Posterior cingulate gyrus (tissue), 11 donors: Measurements from ENCODE around the gene ZBTB44.
"Not testable (repeated sequence)": the region's sequence is repeated elsewhere in the genome, so short reads cannot be mapped to it uniquely, and the experiment has no call there.

Experiments used
- DNase-seq, 10 donors: peaks; one replicate each; pipeline versions ENCODE4 v3.0.0 to v3.0.0-alpha.2; 2020 to 2021; ENCODE audit warnings: mixed read lengths in 3 of 10
- intact Hi-C: fragments of 100-400 bp; cut with DNase I; formaldehyde crosslinking; loops from one replicate; pipeline ENCODE4 v1.15.1; 2023

Gene ZBTB44

DNA sequence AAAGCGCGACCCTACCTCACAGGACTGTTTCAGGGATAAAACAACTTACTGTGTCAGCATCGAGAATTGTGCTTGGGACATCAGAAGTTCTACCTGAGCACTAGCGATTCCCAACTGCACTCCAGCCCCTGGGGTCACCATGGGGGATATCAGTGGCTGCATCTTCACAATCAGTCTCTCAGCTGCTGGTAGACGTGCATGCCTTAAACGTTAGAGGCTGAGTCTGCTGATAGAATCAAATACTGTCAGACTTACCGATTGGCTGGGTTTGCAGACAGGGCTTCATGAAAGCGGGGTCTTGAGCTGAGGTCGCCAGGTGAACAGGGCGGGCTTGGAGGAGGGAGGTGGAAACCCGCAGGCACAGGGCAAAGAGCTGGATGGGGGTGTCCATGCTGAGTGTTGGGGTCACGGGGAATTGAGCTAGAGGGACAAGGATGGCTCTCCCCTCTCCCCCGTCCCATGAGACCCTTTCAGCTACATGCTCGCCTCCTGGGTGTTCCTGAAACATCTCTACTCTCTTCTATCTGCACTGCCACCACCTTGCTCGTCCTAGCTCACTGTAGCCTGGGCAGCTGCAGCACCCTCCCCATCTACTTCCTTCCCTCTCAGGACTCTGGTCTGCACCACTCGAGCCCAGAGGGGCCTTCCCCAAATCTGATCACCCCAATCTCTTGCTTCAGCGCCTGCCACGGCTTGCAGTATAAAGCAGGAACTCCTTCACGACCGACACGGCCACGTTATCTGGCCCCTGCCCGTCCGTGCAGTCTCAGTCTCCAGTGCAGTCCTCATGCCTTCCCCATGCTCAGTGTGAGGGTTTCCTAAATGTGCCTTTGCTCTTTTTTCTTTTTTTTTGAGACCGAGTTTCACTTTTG, 111.7 kb downstream of the ZBTB44 start:
- intact Hi-C loops: no loop called here
- DNase-seq: peak in 3 of 10 donors; percentile 31 to 79 (median 70)

DNA sequence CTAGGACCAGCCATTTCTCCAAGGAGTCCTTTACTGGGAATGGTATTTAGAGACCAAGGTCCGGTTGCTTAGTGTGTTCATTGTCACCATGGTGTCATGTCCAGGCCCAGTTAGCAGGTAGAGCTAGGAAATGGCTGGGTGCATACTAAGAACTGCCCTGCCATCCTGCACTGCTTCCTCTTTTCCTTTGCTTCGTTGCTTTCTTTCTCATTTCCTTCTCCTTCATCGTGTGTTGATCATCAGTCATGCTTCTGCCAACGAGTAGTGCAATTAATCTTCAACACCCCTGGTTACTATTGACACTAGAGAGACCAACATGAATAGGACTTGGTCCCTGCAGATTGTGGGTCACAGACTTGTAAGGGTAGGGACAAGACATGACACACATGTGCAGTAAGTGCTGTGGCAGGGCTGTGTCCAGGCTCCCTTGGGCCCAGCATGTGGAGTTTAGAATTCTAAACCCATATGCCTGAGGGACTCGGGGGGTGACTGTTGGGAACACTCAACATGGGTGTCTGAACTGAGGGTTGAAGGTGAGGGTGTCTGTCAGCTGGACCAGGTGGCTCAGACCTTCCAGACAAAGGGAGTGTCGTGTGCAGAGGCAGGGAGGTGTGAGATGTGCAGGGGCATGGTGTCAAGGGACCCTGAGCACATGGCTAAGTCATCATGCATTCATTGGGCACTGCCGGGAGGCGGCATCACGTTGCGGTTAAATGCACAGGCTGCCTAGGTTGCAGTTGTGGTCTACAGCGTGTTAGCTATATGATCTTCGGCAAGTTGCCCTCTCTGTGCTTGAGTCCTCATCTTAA, 112.5 kb downstream of the ZBTB44 start:
- peak in 1 of 10 donors; percentile 52 for DNase-seq
- intact Hi-C loops: no loop called here

DNA sequence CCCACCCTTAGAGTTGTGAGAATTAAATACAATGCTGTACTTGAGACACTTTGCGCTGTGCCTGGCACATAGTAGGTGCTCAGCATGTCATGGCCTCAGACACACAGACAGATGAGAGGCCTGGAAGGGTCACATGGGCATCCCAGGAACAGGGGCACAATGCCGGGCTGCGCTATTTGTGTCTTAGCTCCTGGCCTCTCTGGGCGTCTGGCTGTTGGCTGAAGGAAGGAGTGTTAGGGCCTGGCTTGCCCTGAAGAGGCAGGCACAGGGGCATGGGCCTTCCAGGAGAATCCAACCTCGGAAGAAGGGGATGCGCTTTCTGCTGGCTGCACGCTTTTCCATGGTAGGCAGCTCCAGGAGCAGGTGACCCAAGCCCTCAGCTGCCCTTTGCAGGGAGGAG, 113.7 kb downstream of the ZBTB44 start:
- DNase-seq: peak in 1 of 10 donors; percentile 67

DNA sequence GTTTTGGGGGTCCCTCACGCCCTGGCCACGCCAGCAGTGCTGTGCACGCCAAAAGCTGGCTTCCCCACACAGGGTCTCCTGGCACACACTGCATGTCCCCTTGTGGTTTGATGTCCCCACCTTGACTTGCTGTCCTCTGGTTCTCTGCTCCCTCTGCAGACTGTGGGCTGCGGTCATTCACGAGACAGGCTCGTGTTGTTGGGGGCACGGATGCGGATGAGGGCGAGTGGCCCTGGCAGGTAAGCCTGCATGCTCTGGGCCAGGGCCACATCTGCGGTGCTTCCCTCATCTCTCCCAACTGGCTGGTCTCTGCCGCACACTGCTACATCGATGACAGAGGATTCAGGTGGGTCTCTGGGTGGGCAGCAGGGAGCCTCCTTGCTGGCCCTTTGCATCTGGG, 114.9 kb downstream of the ZBTB44 start:
- intact Hi-C loops: no loop called here
- peak in 2 of 10 donors; percentile 50 to 61 for DNase-seq

More for the DNA sequence above, 113.7 kb downstream of the ZBTB44 start:
- intact Hi-C loops: no loop called here

DNA sequence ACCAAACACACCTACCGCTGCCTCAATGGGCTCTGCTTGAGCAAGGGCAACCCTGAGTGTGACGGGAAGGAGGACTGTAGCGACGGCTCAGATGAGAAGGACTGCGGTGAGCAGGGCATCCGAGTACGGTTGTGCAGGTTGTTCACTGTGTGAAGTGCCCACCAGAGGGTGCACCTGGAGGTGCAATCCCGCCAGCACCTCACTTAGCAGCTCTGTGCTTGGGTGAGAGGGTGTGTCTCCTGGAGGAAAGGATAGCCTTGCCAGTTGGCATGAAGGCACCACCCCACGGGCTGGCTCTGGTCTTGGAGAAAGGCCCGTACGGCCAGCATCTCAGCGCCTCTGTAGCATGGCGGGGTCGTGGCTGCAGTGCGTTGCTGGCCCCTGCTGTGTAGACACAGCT, 115.8 kb downstream of the ZBTB44 start:
- DNase-seq: no peak
- intact Hi-C loops: no loop called here

DNA sequence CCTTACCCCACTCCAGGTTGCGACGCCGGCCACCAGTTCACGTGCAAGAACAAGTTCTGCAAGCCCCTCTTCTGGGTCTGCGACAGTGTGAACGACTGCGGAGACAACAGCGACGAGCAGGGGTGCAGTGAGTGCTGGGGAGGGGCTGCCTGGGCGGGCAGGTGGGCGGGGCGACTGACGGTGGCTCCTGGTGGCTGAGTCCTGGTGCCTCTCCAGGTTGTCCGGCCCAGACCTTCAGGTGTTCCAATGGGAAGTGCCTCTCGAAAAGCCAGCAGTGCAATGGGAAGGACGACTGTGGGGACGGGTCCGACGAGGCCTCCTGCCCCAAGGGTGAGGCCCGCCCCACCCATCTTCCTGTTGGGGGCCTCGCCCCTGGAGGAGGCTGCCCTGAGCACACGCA, 116.4 kb downstream of the ZBTB44 start:
- no peak for DNase-seq
- intact Hi-C loops: no loop called here

DNA sequence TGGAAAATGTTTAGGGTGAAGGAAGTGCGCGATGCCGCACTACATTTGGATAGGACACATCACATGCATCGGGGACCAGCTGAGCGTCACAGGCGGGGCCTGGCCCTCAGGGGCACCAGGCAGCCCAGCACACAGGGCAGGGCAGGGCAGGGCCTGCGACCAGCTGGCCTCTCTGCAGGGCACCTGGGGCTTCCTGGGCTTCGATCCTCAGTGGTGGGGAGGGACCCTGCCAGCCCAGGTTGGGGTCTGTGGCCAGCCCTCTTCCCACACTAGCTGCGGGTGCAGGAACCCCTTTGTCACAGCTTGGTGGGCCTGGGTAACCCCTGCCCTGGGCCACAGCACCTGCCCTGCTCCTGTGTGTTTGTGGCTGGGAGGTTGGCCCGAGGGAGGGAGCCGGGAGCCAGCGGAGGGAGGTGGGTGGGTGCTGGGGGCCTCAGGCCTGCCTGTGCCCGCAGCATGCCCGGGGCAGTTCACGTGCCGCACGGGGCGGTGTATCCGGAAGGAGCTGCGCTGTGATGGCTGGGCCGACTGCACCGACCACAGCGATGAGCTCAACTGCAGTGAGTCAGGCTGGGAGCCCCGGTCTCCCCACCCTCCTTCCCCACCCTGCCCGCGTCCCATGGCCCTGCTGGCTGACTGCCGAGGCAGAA, 117.2 kb downstream of the ZBTB44 start:
- intact Hi-C loops: no loop called here
- DNase-seq: peak in 1 of 10 donors; percentile 63

DNA sequence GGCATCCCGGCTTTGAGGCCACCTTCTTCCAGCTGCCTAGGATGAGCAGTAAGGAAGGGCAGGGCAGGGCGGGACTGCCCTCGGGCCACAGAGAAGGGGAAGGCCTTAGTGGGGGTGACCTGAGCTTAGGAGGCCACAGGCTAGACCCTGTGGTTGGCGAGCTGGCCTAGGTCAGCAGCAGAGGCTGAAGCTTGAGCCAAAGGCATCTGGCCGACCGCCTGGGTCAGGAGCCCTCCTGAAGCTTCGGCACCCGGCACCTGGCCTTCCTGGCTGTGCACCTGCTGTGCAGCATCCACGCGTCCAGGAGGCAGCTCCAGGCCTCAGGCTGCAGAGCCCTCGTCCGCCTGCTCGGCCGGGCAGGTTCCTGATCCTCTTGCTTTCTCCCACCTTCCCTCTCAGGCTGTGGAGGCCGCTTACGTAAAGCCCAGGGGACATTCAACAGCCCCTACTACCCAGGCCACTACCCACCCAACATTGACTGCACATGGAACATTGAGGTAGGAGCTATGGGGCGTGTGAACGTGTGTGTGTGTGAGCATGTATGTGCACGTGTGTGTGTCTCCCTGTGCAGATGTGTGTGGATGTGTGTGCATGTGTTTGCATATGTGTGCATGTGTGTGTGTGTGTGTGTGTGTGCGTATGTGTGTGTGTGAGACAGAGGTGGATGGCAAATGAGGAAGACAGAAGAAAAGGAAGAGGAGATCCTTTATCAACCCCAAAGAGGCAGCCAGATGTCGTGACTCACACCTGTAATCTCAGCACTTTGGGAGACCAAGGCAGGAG, 120.3 kb downstream of the ZBTB44 start:
- DNase-seq: peak in 2 of 10 donors; percentile 71 to 76

DNA sequence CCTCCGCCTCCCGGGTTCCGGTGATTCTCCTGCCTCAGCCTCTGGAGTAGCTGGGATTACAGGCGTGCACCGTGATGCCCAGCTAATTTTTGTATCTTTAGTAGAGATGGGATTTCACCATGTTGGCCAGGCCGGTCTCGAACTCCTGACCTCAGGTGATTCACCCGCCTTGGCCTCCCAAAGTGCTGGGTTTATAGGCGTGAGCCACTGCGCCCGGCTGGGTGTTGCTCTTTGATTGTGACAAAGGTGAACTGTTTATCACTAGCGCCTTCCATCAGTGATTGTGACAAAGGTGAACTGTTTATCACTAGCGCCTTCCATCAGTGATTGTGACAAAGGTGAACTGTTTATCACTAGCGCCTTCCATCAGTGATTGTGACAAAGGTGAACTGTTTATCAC, 121.2 kb downstream of the ZBTB44 start:
- intact Hi-C loops: not testable (repeated sequence)
- DNase-seq: peak in 1 of 10 donors; percentile 26

More for the DNA sequence above, 120.3 kb downstream of the ZBTB44 start:
- intact Hi-C loops: no loop called here

DNA sequence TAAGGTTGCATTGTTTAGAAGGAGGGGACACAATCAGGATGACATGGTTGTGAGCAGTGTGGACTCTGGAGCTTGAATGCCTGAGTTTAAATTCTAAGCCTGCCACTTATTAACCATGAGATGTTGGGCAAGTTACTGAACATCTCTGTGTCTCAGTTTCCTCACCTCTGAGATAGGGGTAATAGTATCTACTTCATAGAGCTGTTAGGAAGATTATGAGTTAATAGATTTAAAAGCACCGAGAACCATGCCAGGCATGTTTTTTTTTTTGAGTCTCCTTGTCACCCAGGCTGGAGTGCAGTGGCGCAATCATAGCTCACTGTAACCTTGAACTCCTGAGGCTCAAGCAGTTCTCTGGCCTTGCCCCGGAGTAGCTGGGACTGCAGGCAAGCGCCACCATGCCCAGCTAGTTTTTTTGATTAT, 121.9 kb downstream of the ZBTB44 start:
- intact Hi-C loops: no loop called here
- peak in 1 of 10 donors; percentile 3 for DNase-seq

DNA sequence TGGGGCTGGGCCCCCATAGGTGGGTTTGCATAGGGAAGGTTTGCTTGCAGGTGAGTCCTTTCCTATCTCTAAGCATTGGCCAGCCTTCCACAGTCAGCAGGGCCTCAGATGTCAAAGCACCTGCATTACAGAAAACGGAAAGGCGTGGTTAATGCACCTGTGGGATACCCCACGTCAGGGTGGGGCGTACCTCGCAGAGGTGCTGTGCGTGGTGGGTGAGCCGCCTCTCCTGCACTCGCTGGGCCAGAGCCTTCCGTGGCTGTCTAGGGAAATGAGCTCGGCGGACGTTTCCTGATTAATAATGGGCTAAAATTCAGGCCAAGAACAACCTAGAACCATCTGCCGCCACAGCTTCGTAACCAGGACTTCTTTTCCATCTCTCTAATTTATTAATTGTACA, 122.8 kb downstream of the ZBTB44 start:
- intact Hi-C loops: no loop called here
- peak in 3 of 10 donors; percentile 14 to 68 (median 62) for DNase-seq

DNA sequence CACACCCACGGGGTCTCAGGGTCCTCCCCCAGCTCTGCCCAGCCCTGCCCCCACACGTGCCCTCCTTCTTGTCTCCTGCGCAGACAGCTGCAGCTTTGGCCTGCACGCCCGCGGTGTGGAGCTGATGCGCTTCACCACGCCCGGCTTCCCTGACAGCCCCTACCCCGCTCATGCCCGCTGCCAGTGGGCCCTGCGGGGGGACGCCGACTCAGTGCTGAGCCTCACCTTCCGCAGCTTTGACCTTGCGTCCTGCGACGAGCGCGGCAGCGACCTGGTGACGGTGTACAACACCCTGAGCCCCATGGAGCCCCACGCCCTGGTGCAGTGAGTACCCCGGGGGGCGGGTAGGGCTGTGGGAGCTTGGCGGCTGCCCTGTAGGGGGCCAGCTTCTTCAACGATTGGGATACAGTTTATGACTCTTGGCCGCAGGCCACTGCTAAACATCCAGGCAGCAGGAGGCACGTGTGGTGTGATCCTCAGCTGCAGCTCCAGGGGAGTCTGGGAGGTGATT, 124.3 kb downstream of the ZBTB44 start:
- DNase-seq: peak in 3 of 10 donors; percentile 68 to 72 (median 72)
- intact Hi-C loops: no loop called here

DNA sequence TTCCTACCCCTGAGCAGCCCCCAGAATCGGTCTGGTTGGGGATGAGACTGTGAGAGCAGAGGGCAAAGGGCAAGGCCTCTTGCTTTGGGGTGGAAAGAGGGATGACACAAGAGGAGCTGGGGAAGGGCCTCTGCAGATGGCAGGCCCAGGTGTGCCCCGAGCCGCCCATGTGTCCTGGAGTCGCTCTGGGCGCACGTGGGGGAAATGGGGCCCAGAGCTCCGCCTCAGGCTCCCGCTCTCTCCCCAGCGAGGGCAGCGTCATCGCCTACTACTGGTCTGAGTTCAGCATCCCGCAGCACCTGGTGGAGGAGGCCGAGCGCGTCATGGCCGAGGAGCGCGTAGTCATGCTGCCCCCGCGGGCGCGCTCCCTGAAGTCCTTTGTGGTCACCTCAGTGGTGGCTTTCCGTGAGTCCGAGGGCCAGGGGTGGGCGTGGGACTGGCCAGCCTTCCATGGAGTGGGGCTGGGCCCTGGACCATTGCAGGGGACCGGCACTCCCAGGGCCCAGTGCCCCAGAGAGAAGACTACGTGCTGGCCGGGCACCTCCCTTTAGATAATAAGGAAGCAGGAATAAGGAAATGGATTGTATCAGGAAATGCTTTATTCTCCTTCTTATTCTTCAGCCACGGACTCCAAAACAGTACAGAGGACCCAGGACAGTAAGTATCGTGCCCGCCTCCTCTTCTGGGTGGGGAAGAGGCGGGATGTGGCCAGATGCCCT, 125.1 kb downstream of the ZBTB44 start:
- intact Hi-C loops: no loop called here
- peak in 2 of 10 donors; percentile 55 to 68 for DNase-seq

DNA sequence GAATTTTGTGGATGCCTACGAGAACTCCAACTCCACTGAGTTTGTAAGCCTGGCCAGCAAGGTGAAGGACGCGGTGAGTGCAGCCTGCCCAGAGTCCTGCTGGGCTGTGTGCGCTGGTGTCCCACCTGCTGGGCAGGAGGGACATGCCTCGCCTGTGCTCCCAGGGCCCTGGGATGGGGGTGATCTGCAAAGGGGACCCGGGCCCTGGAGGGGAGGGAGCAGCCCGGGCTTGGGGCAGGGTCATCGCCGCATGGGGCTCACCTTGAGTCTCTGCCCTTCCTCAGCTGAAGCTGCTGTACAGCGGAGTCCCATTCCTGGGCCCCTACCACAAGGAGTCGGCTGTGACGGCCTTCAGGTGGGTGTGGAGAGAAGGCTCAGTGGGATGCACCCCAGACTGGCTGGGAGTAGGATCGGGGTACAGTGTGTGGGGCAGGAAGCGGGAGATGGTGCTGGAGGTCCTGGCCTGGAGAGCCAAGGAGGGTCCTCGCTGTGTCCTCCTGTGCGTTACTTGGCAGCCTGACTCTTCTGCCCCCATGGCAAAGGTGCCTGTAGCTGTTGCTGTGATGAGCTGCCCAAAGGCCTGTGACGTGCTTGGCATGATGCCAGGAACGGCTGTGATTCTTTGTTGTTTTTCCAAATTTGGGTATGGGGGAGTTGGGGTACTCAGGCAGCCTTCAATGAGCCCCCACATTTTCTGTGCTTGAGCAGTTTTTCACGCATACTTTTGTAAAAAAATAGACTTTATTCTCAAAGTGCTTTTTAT, 126.0 kb downstream of the ZBTB44 start:
- intact Hi-C loops: no loop called here
- peak in 1 of 10 donors; percentile 77 for DNase-seq

DNA sequence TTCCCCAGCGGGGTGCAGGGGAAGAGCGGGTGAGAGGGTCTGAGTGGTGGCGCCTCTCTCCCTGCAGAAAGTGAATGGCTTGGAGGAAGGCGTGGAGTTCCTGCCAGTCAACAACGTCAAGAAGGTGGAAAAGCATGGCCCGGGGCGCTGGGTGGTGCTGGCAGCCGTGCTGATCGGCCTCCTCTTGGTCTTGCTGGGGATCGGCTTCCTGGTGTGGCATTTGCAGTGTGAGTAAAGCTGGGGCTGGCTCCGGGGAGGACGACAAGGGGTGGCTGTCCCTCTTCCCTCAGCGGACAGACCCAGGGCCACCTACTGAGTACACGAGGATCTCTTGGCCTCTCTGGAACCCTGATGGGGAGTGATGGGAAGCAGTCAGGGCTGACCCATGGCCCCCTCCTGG, 126.7 kb downstream of the ZBTB44 start:
- intact Hi-C loops: no loop called here
- peak in 1 of 10 donors; percentile 66 for DNase-seq

DNA sequence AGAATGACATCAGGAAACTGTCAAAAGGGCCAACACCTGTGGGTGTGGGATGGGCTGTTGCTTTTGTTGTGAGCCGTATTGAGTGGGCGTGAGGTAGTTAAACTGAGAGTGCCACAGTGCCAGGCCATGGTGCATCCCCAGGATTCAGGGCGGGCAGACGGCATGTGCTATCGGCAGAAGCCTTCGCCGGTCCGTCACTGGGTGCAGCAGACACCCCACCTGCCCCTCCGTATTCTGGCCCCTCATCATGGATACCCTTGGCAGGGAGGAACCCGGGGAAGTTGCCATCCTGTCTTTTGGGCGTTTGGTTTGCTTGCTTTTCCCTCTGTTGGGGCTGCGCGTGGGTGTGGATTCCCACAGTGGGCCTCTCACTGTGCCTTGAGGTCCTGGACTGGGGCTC, 127.6 kb downstream of the ZBTB44 start:
- intact Hi-C loops: no loop called here
- DNase-seq: peak in 1 of 10 donors; percentile 66

DNA sequence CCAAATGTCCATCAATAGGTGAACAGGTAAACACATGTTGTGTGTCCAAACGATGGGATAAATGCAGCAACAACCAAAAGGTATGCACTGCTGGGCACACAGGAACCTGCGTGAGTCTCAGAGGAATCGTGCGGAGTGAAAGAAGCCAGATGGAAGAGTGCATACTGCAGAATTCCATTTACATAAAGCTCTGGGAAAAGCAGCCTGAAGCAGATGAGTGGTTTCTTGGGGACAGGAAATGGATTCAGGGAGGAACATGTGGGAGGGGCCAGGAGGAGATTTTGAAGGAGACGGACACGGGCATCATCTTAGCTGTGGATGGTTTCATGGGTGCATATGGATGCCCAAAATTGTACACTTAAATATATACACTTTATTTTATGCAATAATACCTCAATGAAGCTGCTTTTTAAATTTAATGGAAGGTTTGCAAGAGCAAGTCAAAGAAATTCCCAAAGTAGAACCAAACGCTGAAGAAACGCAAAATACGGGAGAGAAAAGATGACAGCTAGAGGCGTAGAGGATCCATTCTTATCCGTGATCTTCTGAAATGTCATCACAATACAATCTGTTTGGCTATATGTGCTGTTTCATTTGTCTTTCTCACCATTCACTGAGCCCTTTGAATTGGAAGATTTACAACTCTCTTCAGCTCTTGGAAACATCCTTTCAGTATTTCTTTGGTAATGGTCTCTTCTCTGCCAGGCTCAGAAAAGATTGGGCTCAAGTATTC, 130.7 kb downstream of the ZBTB44 start:
- intact Hi-C loops: no loop called here
- DNase-seq: peak in 2 of 10 donors; percentile 14 to 34
